HEK293T (cell line): ENCODE results near the gene CRYL1.

Source experiments
- CTCF ChIA-PET: fragments of 350-600 bp; formaldehyde crosslinking; extraction: SDS; loops from one replicate; lab custom pipeline; 2021; ENCODE audit warnings: antibody characterized with exemption, inconsistent platforms; lab: Yijun Ruan, JAX
- POLR2A ChIA-PET: fragments of 350-600 bp; formaldehyde crosslinking; extraction: SDS; loops from one replicate; lab custom pipeline; 2020; ENCODE audit warnings: antibody characterized with exemption, inconsistent platforms; lab: Yijun Ruan, JAX
- DNase-seq: peaks from one replicate; pipeline ENCODE4 v3.0.0; 2012; ENCODE audit warnings: mixed read lengths; ENCODE audit errors: extremely low spot score
- ARNT ChIP-seq: fragments of 450-650 bp; IDR thresholded peaks from 2 replicates; pipeline ENCODE4 v1.6.1; 2017; ENCODE audit warnings: mild to moderate bottlenecking
- BHLHE40 ChIP-seq: fragments of 450-650 bp; IDR thresholded peaks from 2 replicates; pipeline ENCODE4 v1.6.1; 2016; ENCODE audit warnings: mild to moderate bottlenecking, moderate library complexity, borderline replicate concordance
- CTBP1 ChIP-seq: fragments of 450-650 bp; IDR thresholded peaks from 2 replicates; pipeline ENCODE4 v1.6.1; 2016; ENCODE audit warnings: borderline replicate concordance
- ELF4 ChIP-seq: fragments of 450-650 bp; IDR thresholded peaks from 2 replicates; pipeline ENCODE4 v1.6.1; 2017; ENCODE audit warnings: antibody characterized with exemption
- FOXA1 ChIP-seq: fragments of 450-650 bp; IDR thresholded peaks from 2 replicates; pipeline ENCODE4 v1.6.1; 2016; ENCODE audit warnings: mild to moderate bottlenecking
- FOXK2 ChIP-seq: fragments of 450-650 bp; IDR thresholded peaks from 2 replicates; pipeline ENCODE4 v1.6.1; 2016; ENCODE audit warnings: mild to moderate bottlenecking
- FOXM1 ChIP-seq: fragments of 450-650 bp; IDR thresholded peaks from 2 replicates; pipeline ENCODE4 v1.6.1; 2017; ENCODE audit warnings: mild to moderate bottlenecking, borderline replicate concordance
- HDGF ChIP-seq: fragments of 450-650 bp; IDR thresholded peaks from 2 replicates; pipeline ENCODE4 v1.6.1; 2017; ENCODE audit warnings: antibody characterized with exemption, borderline replicate concordance
- L3MBTL2 ChIP-seq: fragments of 450-650 bp; conservative IDR thresholded peaks from 2 replicates; pipeline ENCODE4 v1.6.1; 2016; ENCODE audit warnings: mild to moderate bottlenecking
- LEF1 ChIP-seq: fragments of 450-650 bp; IDR thresholded peaks from 2 replicates; pipeline ENCODE4 v1.6.1; 2017; ENCODE audit warnings: mild to moderate bottlenecking, borderline replicate concordance
- NFRKB ChIP-seq: fragments of 450-650 bp; IDR thresholded peaks from 2 replicates; pipeline ENCODE4 v1.6.1; 2016; ENCODE audit warnings: mild to moderate bottlenecking, moderate library complexity
- PKNOX1 ChIP-seq: fragments of 450-650 bp; IDR thresholded peaks from 2 replicates; pipeline ENCODE4 v1.6.1; 2016
- SP1 ChIP-seq: fragments of 450-650 bp; IDR thresholded peaks from 2 replicates; pipeline ENCODE4 v1.6.1; 2017
- SUZ12 ChIP-seq: fragments of 450-650 bp; IDR thresholded peaks from 2 replicates; pipeline ENCODE4 v1.6.1; 2016; ENCODE audit warnings: mild to moderate bottlenecking
- TARDBP ChIP-seq: fragments of 450-650 bp; IDR thresholded peaks from 2 replicates; pipeline ENCODE4 v1.6.1; 2016
- ZNF384 ChIP-seq: fragments of 450-650 bp; IDR thresholded peaks from 2 replicates; pipeline ENCODE4 v1.6.1; 2016

CRYL1 gene

GRCh38 chr13:20383058-20383457 lies 142.6 kb downstream of the CRYL1 start:
- DNase-seq, result no peak
- POLR2A ChIA-PET, result no interaction called here
- no peak for TF ChIP-seq ZNF384
- CTCF ChIA-PET, result interaction anchor here (0.7 to 0.8 kb wide), 2 partner anchors 29 to 40 kb away, joined by 3 read pairs; no protein-coding TSS in a partner anchor

GRCh38 chr13:20381401-20381800 lies 144.3 kb downstream of the CRYL1 start:
- POLR2A ChIA-PET, result no interaction called here
- TF ChIP-seq SP1, result no peak
- no peak for TF ChIP-seq CTBP1
- no peak for TF ChIP-seq PKNOX1
- no peak for TF ChIP-seq TARDBP
- TF ChIP-seq SUZ12, result no peak
- no peak for TF ChIP-seq FOXK2
- TF ChIP-seq BHLHE40, result no peak
- CTCF ChIA-PET, result no interaction called here
- no peak for DNase-seq

- no peak for DNase-seq
- ChIA-PET CTCF (interaction anchor here (0.7 kb wide), 1 partner anchor 33 kb away, joined by 3 read pairs; no protein-coding TSS in a partner anchor), POLR2A (no interaction called here)
- TF ChIP-seq NFRKB, result no peak
Measured at GRCh38 chr13:20378721-20379120, 146.9 kb downstream of the CRYL1 start.

- no peak for DNase-seq
- POLR2A ChIA-PET, result no interaction called here
- CTCF ChIA-PET, result no interaction called here
- no peak for TF ChIP-seq HDGF
- no peak for TF ChIP-seq ARNT
- TF ChIP-seq NFRKB, result no peak
- no peak for TF ChIP-seq BHLHE40
- TF ChIP-seq SUZ12, result no peak
- TF ChIP-seq TARDBP, result no peak
- no peak for TF ChIP-seq LEF1
- TF ChIP-seq ZNF384, result no peak
- TF ChIP-seq FOXK2, result no peak
- no peak for TF ChIP-seq CTBP1
Measured at GRCh38 chr13:20377720-20378119, 147.9 kb downstream of the CRYL1 start.

- POLR2A ChIA-PET, result no interaction called here
- CTCF ChIA-PET, result no interaction called here
- no peak for TF ChIP-seq FOXM1
- TF ChIP-seq L3MBTL2, result no peak
- no peak for TF ChIP-seq TARDBP
- no peak for TF ChIP-seq SP1
- TF ChIP-seq FOXA1, result no peak
- TF ChIP-seq CTBP1, result no peak
- no peak for TF ChIP-seq LEF1
- no peak for TF ChIP-seq SUZ12
- TF ChIP-seq PKNOX1, result no peak
- TF ChIP-seq NFRKB, result no peak
- TF ChIP-seq FOXK2, result no peak
- no peak for TF ChIP-seq ARNT
- TF ChIP-seq ZNF384, result no peak
- no peak for TF ChIP-seq ELF4
- no peak for TF ChIP-seq BHLHE40
- TF ChIP-seq HDGF, result no peak
- no peak for DNase-seq
Measured at GRCh38 chr13:20375871-20376270, 149.8 kb downstream of the CRYL1 start.

- TF ChIP-seq ELF4 (no peak), HDGF (no peak), TARDBP (no peak), NFRKB (no peak), L3MBTL2 (no peak), ARNT (no peak), FOXM1 (no peak), BHLHE40 (no peak), CTBP1 (no peak)
- CTCF ChIA-PET, result no interaction called here
- no peak for DNase-seq
- POLR2A ChIA-PET, result no interaction called here
Measured at GRCh38 chr13:20373861-20374260, 151.8 kb downstream of the CRYL1 start.

- CTCF ChIA-PET, result no interaction called here
- POLR2A ChIA-PET, result no interaction called here
- TF ChIP-seq FOXM1 (no peak), FOXA1 (no peak), CTBP1 (no peak), HDGF (no peak), PKNOX1 (no peak), NFRKB (no peak), TARDBP (no peak), LEF1 (no peak), FOXK2 (no peak), L3MBTL2 (no peak), ZNF384 (no peak), SP1 (no peak), ARNT (no peak), BHLHE40 (no peak), ELF4 (no peak), SUZ12 (no peak)
Measured at GRCh38 chr13:20371825-20372224, 153.8 kb downstream of the CRYL1 start.

More at GRCh38 chr13:20371825-20372224, 153.8 kb downstream of the CRYL1 start:
- no peak for DNase-seq
